ELF-1 (cell line): ENCODE results near the gene HTATSF1.

Experiments used
- DNase-seq: peaks from one replicate; pipeline ENCODE4 v3.0.0-alpha.2; 2016; ENCODE audit warnings: low read depth, low spot score

HTATSF1 gene

GRCh38 chrX:136496764-136497555, 432 bp upstream of the HTATSF1 start:
- DNase-seq = peak; percentile 93

- no peak for DNase-seq
Observed at GRCh38 chrX:136519069-136519468, 21.7 kb downstream of the HTATSF1 start.

DNA sequence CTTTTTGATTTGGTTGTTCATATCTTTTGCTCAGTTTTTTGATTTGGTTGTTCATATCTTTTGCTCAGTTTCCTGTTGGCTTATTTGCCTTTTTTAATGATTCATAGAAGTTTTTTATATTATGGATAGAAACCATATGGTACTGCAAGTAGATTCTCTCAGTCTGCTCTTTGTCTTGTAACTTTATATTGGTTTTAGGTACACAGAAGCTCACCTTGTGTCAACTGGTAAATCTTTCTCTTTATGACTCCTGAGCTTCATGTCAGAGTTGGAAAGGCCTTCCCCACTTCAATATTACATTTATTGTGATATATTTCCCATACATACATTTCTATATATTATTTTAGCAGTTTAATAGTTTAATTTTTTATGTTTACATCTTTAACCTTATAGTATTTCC, 26.4 kb downstream of the HTATSF1 start:
- DNase-seq = no peak

DNA sequence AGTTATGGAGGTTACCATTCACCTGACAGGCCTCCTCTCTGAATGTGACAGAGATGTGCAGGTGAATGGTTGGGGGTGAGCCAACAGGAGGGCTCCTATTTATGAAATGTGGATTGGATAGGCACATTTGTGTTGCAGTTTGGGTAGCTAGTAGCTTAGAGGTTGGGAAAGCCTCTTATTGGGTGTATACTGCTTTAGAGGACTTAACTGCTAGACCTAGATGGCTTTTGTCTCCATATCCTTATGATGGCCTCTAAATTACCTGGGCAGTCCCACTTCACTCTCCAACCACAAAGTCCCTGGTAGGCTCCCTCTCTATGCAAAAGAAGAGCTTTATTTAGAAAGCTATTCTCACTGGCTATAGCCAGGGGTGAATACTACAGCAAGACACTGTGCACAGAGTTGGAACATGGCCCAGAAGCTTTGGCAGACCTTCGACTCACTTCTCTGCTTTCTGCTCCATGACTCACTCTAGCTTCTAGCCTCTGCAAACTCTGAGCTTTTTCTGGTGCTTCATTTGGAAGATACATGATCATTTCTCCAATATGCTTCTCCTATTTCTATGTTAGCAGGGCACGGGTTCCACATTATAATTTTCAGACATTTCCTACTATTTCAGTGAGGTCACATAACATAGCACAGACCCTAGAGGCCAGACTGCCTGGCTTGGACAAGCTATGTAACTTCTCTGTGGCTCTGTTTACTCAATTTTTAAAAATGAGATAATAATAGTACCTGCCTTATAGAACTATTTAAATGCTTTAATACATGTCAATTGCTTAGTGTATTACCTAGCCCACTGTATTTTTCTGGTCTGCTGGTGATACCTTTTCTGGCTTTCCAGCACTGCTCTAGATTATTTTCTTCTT, 28.6 kb downstream of the HTATSF1 start:
- no peak for DNase-seq

DNA sequence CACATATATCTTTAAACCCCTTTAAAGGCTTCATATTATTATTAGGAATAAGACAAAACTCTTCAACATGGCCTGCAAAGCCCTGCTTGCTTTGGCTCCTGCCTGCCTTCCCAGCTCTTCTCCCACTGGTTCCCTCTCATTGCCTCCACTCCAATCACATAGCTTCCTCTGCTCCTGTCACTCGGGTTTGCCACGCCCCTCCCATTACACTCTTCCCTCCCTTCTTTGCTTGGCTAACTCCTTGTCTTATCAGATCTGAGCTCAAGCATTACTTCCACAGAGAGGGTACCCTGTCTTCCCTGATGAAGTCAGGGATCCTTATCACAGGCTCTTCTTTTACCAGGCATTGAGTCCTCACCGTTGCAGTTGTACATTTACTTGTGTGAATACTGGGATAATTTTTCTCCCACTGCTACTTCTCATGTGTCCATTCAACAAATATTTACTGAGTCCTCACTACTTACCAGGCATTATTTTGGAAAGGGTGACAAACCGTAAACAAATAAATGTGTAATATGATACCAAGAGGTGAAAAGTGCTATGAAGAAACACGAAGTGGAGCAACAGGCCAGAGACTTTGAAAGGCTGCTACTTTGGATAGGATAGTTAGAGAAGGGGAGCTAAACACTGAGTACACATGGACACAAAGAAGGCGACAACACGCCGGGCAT, 31.4 kb downstream of the HTATSF1 start:
- DNase-seq = peak; percentile 53

DNA sequence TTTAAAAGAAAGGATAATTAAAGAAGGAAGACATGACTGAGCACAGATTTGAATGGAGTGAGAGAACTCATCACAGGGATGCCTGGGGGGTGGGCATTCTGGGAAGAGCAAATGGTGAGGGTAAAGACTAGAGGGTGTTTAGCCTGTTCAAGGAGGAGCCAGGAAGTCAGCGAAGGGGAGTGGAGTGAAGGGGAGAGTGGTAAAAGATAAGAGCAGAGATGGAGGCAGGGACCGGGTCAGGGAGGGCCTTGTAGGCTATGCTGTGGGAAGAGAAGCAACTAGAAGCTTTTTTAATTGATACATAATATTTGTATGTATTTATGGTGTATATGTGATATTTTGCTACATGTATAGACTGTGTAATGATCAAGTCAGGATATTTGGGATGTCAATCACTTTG, 32.4 kb downstream of the HTATSF1 start:
- DNase-seq = peak; percentile 22

GRCh38 chrX:136531951-136532350, 34.6 kb downstream of the HTATSF1 start, which contains the start of gene VGLL1:
VGLL1 (plus strand) TSS chrX:136532215; CDS start chrX:136536021, 3,806 bp downstream.
- DNase-seq = peak; percentile 54

GRCh38 chrX:136534131-136534530, 36.7 kb downstream of the HTATSF1 start:
- no peak for DNase-seq

- no peak for DNase-seq
Observed at GRCh38 chrX:136538811-136539210, 41.4 kb downstream of the HTATSF1 start.

GRCh38 chrX:136540226-136540625, 42.8 kb downstream of the HTATSF1 start:
- no peak for DNase-seq

DNA sequence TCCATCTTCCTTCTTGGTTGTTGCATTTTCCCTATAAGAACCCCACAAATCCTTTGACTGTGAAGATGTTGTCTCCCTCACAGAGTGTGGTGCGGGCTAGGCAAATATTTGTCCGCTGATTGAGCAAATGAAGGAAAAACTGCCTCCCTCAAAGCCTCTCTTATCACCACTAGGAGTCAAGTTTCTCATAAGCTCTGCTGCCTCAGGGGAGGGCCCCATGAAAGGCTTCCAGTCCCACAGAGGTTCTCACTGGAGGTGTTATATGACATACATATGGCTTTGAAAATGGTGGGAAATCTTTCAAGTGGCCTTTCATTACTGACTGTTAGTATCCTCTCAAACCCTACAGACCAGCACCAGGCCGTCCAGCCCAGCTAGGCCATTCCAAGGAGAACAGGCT, 43.9 kb downstream of the HTATSF1 start:
- DNase-seq = no peak

- DNase-seq = no peak
Observed at GRCh38 chrX:136542281-136542680, 44.9 kb downstream of the HTATSF1 start.

DNA sequence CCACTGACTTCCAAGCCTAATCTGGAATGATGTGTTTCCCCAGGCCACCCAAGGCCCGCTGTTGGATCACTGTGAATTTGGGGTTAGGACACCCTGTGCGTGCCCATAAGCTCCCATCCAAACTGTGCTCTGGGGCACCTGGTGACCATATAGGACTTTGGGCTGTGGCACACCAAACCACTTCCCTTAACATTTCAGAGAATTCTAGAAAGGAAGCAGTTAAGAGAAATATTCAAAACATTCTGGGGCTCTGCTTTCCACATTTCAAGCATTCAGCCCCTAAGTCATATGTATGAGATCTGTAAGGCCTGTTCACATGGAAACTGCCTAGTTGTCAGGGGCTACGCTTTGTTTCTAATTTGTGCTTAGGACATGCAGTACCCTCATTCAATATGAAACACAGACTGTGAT, 49.0 kb downstream of the HTATSF1 start:
- no peak for DNase-seq

GRCh38 chrX:136549226-136549625, 51.8 kb downstream of the HTATSF1 start:
- no peak for DNase-seq

GRCh38 chrX:136551410-136551809, 54.0 kb downstream of the HTATSF1 start:
- DNase-seq = no peak

DNA sequence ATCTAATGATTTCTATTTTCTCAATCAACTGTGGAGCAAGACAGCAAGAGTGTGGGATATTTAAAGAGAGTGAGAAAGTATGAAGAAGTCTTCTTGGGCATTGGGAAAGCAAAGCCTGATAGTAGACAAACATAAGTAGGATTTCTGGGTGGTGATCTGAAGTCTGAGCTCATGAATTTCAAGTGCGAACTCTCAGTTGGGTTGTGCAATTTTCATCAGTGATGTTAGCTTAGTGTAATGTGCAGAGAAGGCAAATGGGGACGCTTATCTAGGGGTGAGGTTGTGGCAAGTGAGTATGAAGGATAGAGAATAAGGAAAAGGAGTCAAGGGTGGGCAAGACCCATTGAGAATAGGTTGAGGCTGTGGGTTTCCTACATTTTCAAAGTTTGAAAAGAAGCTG, 58.3 kb downstream of the HTATSF1 start:
- no peak for DNase-seq
